AG04449 (cell line): Measurements from ENCODE around the gene CALN1.

ENCODE experiments used
- CTCF ChIA-PET: fragments of 350-600 bp; formaldehyde crosslinking; extraction: SDS; loops from one replicate; lab custom pipeline; 2021; ENCODE audit warnings: antibody characterized with exemption; lab: Yijun Ruan, JAX
- POLR2A ChIA-PET: fragments of 400-600, 350-600 bp; formaldehyde crosslinking; extraction: SDS; loops from one replicate; lab custom pipeline; 2020; ENCODE audit warnings: antibody characterized with exemption, inconsistent platforms; lab: Yijun Ruan, JAX
- DNase-seq: peaks from one replicate; pipeline ENCODE4 v3.0.0-alpha.2; 2010; ENCODE audit warnings: low read depth, low spot score
- H3K4me3 ChIP-seq: 2 replicates; pipeline ENCODE4 v1.5.1; 2011; ENCODE audit warnings: low read depth, mild to moderate bottlenecking, control low read depth, low read length
- TF ChIP-seq, protein P1 (sequence below): IDR thresholded peaks from one replicate; pipeline ENCODE4 v1.5.1; 2011; ENCODE audit warnings: mild to moderate bottlenecking, moderate library complexity, low read length, control low read depth, inconsistent platforms; ENCODE audit not compliant: insufficient read depth; ENCODE audit errors: missing control alignments

CALN1 gene

GRCh38 chr7:71870812-71871211 is 541.3 kb downstream of the CALN1 start:
- no peak overlapping the region for H3K4me3 ChIP-seq
- CTCF ChIA-PET, result no interaction called here
- TF ChIP-seq, protein P1, sequence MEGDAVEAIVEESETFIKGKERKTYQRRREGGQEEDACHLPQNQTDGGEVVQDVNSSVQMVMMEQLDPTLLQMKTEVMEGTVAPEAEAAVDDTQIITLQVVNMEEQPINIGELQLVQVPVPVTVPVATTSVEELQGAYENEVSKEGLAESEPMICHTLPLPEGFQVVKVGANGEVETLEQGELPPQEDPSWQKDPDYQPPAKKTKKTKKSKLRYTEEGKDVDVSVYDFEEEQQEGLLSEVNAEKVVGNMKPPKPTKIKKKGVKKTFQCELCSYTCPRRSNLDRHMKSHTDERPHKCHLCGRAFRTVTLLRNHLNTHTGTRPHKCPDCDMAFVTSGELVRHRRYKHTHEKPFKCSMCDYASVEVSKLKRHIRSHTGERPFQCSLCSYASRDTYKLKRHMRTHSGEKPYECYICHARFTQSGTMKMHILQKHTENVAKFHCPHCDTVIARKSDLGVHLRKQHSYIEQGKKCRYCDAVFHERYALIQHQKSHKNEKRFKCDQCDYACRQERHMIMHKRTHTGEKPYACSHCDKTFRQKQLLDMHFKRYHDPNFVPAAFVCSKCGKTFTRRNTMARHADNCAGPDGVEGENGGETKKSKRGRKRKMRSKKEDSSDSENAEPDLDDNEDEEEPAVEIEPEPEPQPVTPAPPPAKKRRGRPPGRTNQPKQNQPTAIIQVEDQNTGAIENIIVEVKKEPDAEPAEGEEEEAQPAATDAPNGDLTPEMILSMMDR, result no peak
- POLR2A ChIA-PET, result no interaction called here
- no peak for DNase-seq

- TF ChIP-seq, protein P1, result no peak
- POLR2A ChIA-PET, result no interaction called here
- peak; percentile 16 for DNase-seq
- no peak overlapping the region for H3K4me3 ChIP-seq
- CTCF ChIA-PET, result no interaction called here
Measured at GRCh38 chr7:71868797-71869196, 543.3 kb downstream of the CALN1 start.

- CTCF ChIA-PET, result no interaction called here
- TF ChIP-seq, protein P1, result no peak
- POLR2A ChIA-PET, result no interaction called here
Measured at GRCh38 chr7:71867626-71868025, 544.5 kb downstream of the CALN1 start.

GRCh38 chr7:71865172-71865571 is 547.0 kb downstream of the CALN1 start:
- CTCF ChIA-PET, result interaction anchor here (1.2 kb wide), 1 partner anchor 9 kb away, joined by 3 read pairs; no protein-coding TSS in a partner anchor
- POLR2A ChIA-PET, result no interaction called here
- TF ChIP-seq, protein P1, result no peak

More at GRCh38 chr7:71867626-71868025, 544.5 kb downstream of the CALN1 start:
- H3K4me3 ChIP-seq, result no peak overlapping the region
- no peak for DNase-seq

GRCh38 chr7:71864130-71864529 is 548.0 kb downstream of the CALN1 start:
- CTCF ChIA-PET, result no interaction called here
- no peak for DNase-seq
- POLR2A ChIA-PET, result no interaction called here
- no peak overlapping the region for H3K4me3 ChIP-seq
- TF ChIP-seq, protein P1, result no peak

More at GRCh38 chr7:71865172-71865571, 547.0 kb downstream of the CALN1 start:
- H3K4me3 ChIP-seq, result no peak overlapping the region
- DNase-seq, result no peak

- ChIA-PET POLR2A (no interaction called here), CTCF (no interaction called here)
- H3K4me3 ChIP-seq, result no peak overlapping the region
- TF ChIP-seq, protein P1, result no peak
- no peak for DNase-seq
Measured at GRCh38 chr7:71860572-71860971, 551.6 kb downstream of the CALN1 start.
